Middle frontal gyrus (tissue), 1 donor: ENCODE measurements around the gene PCED1A.
"Not testable (repeated sequence)": the region's sequence is repeated elsewhere in the genome, so short reads cannot be mapped to it uniquely, and the experiment has no call there.

Source experiments
- DNase-seq: peaks from one replicate; pipeline ENCODE4 v3.0.0-alpha.2; 2015; ENCODE audit warnings: low spot score; ENCODE audit errors: extremely low spot score

PCED1A gene

GRCh38 chr20:2865630-2866029 is 25.2 kb upstream of the PCED1A start:
- no peak for DNase-seq

DNA sequence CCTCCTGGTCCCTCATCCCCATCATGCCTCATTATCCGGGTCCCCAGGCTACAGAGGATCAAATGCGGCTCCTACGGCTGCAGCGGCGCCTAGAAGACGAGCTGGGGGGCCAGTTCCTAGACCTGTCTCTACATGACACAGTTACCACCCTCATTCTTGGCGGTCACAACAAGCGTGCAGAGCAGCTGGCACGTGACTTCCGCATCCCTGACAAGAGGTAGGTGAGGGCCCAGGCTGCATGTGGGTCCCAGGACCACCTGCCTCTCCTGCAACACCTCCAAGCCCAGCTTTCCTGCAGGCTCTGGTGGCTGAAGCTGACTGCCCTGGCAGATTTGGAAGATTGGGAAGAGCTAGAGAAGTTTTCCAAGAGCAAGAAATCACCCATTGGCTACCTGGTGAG is 24.6 kb upstream of the PCED1A start:
- DNase-seq = no peak

- no peak for DNase-seq
These were observed 24.2 kb upstream of the PCED1A start for GRCh38 chr20:2864626-2865025.

GRCh38 chr20:2859330-2860121 is 19.1 kb upstream of the PCED1A start:
- no peak for DNase-seq

GRCh38 chr20:2858591-2858990 is 18.1 kb upstream of the PCED1A start:
- DNase-seq = no peak

DNA sequence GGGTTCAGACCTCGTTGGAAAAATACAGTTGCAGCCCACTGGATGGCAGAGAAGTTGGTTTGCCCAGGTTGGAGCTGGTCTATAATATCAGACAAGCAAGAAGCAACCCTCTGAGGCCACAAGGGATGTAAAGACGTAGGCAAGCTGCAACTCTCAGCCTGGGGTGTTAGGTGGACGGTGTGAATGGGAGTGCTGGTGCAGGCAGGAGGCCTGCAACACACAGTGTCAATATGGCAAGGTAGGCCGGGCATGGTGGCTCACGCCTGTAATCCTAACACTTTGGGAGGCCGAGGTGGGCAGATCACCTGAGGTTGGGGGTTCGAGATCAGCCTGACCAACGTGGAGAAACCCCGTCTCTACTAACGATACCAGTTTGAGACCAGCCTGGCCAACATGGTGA is 10.6 kb upstream of the PCED1A start:
- DNase-seq = no peak

- DNase-seq = no peak
These were observed 9.1 kb upstream of the PCED1A start for GRCh38 chr20:2849529-2849928.

- no peak for DNase-seq
These were observed 7.3 kb upstream of the PCED1A start for GRCh38 chr20:2847802-2848201.

- no peak for DNase-seq
These were observed 6.2 kb upstream of the PCED1A start for GRCh38 chr20:2846698-2847097.

DNA sequence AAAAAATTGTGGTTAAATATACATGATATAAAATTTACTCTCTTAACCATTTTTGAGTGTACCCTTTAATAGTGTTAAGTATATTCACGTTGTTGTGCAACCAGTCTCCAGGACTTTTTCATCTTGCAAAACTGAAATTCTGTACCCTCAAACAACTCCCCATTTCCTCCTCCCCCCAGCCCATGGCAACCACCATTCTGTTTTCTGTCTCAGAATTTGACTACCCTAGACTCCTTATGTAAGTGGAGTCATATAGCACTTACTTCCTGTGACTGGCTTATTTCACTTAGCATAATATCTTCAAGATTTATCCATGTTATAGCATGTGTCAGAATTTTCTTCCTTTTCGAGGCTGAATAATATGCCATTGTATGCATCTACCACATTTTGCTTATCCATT is 5.2 kb upstream of the PCED1A start:
- DNase-seq = no peak

DNA sequence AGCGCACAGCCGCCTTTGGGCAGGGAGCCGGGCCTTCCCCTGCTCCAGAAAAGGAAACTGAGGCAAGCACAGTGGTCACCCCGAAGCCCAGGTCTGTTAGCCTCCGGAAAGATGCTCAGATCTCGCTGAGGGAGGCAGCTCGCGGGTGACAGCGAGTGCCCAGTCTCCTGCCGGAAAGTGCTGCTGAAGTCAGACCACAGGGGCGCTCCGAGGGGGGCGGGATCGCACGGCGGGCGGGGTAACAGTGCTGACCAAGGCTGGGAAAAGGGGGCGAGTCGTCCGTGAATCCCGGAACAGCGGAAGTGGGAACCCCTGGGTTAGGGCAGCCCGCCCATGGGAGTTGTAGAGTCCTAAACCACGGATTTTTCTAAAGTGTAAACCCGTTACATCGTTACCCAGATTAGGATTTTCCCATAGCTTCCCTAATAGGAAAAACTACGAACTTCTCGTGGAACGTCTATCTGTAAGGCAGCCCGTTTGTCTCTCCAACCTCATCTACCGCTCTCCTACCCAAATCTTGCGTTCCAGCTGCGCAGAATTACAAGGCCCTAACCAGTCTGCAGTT is 594 bp upstream of the PCED1A start:
- DNase-seq = no peak

DNA sequence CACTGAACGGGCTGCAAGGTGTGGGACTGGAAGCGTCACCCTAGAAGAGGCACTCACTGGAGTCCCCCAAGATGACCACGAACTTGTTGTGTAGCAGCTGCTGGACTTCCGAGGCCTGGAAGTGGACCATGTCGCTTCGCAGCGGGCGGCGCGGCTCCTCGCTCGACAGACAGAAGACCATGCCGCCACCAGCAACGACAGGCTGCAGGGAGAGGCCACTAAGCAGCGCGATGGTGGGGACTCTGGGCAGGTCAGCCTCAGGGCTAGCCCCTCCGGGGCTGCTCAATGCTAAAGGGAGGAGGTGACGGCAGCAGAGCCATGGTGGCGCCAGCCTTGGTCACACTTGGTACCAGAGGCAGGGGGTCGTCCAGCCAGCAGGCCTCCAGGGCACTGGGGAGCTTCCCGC is 720 bp downstream of the PCED1A start:
- DNase-seq = no peak

GRCh38 chr20:2838847-2839671 is 1.4 kb downstream of the PCED1A start:
- no peak for DNase-seq

DNA sequence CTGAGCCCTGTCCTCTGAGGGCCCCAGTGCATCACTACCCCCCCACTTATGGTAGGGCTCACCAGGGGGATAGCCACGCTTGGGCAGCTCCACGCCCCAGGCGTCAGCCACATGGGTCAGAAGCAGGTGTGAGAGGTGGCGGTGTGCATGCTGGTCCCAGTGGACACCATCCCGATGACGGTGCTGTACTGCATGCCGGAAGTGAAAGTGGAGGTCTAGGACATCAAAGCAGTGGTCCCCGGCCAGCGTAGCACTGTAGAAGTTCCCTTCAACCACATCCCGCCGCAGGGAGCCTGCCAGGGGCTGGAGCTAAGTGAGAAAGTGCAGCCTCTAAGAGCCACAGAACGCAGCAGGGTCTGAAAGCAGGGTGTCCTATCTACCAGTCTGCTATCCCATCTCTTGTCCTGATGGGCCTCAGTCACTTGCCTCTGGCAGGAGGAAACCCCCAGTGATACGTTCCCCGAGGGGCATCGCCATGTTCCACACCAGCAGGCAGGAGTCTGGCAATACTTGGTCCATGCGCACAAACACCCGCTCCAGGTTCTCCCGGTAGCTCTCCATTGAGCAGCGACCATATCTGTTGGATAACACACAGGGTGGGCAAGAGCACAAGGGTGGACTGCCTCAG is 2.2 kb downstream of the PCED1A start:
- DNase-seq = no peak

DNA sequence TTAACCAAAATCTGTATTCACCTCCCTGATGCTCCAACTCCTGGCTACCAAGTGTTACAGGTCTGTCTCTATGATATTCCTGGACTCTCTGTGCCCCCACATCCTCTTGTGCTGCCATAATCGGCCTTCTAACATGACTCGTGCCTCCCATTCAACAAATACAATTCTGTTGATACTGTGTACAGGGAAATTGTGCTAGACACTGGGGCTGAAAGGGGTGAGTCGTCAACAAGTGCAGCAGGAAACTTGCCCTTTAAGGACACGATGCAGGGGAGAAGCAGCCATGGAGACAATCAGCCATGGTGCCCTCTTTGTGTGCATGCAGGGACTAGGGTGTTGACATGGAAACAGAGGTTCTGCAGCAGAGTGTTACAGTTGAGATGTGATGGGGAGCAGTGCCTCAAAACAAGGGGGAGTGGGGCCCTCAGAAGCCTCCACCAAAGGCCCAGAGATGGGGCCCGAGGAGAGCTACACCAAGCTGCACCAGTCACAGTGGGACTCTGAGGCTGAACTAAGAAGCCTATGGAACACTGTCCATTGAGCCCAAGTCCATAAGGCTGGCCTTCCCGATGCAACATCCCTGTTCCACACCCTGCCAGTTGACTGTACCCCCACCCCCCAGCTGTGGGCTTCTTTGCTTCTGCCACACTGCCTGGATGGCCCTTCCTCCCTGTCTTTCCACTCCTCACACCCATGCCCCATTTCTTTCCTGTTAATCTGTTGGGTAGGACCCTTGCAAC is 3.1 kb downstream of the PCED1A start:
- no peak for DNase-seq

DNA sequence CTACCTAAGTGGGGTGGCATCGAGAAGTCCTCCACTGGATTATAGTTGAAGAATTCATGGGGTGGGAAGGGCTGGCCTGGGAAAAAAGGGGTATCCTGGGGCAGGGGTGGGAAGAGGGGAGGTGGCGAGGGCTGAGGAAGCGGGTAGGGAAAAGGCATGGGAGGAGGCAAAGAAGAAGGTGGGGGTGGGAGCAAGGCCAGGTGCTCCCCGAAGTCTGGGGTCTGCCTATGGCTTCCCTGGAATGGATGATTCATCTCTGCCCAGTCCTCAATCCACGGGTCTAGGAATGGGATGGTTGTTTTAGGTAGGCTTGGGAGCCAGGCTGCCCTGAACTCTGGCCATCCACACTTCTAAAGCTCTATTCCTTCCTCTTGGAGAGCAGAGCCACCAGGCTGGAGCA is 4.4 kb downstream of the PCED1A start:
- no peak for DNase-seq

DNA sequence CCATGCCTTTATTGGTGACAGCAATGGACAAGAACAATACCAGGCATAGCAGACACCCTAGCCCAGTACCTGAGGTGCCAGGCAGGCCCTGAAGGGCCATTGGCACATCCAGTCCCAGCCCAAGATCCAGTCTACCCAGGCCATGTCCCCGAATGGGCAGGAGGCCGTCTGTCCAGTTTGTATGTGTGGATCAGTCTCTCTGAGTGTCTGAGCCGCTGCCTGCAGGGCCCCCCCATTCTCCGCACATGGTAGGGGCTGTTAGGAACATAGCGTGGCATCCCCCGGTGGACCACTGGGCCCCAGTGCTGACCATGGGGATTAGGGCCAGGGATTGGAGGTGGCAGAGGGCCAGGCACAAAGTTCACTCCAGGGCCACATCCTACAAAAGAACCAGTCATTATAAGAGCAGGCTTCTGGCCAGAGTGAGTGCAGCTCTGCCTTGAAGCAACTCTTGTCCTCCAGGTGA is 5.1 kb downstream of the PCED1A start:
- DNase-seq = no peak

DNA sequence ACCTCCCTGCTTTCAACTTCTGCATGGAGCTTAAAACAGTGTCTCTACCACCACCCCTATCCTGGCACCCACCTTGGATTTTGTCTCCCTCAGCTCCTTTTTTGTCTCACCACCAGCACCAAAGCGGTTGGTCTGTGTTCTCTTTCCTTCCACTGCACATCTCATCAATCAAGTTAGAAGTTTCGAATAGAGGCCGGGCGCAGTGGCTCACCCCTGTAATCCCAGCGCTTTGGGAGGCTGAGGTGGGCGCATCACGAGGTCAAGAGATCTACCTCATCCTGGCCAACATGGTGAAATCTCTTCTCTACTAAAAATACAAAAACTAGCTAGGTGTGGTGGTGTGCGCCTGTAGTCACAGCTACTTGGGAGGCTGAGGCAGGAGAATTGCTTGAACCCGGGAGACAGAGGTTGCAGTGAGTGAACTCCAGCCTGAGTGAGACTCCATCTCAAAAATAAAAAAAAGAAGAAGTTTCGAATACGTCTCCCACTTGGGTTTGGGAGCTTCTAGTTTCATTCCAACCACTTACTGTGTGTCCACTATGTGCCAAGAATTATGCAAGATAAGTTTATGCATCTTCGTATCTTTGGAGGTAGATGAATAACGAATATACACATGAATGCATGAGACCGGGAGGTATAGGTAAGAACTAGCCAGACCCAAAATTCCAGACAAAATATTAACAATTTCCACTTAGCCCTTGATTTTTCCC is 5.9 kb downstream of the PCED1A start:
- no peak for DNase-seq

DNA sequence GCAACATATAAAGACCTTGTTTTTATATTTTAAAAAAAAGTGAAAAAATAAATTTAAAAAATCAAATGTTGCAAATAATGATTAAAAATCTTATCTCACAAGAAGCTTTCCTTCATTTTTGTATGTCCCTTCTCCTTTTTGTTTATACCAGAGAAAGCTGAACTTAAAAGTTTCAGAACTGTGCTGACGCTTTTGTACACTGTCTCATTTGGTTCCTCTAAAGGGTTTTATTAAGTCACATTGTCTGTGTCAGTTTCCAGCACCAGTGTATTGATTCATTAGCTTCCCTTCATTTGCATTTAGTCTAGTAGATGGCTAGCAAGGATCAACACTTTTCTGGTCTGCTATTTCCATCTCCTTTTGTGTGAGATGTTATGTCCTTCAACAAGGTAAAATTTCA is 6.7 kb downstream of the PCED1A start:
- DNase-seq = no peak

- DNase-seq = not testable (repeated sequence)
These were observed 9.2 kb downstream of the PCED1A start for GRCh38 chr20:2831206-2831605.
